ENCODE results near the gene YES1.

GRCh38 chr18:688323-688722 is 123.7 kb downstream of the YES1 start:
- TF ChIP-seq CTCF (IDR thresholded peaks at IDR 0.05; ENCODE audit: extremely low read depth in 1 of 2, insufficient read depth in 1 of 2, low read depth in 1 of 2, low read length in 2 of 2) (no peak), EZH2 (IDR thresholded peaks at IDR 0.05; ENCODE audit: borderline replicate concordance, low read depth, low read length, severe bottlenecking) (no peak), POLR2A (IDR thresholded peaks at IDR 0.05; ENCODE audit: low read depth, low read length) (no peak), POLR2AphosphoS5 (IDR thresholded peaks at IDR 0.05; ENCODE audit: insufficient read depth, low read depth, low read length) (no peak)

Data from endothelial cell of umbilical vein (primary cell).